Vagina (tissue), 2 donors: Measurements from ENCODE around the gene CD6.

Experiments
- CTCF ChIP-seq, 3 experiments: fragments of 450-650 bp in 2 of 3; fragments of 200-600 bp in 1 of 3; sonication (generic) in 1 of 3; IDR thresholded peaks; one replicate each; pipeline ENCODE4 v1.5.1; 2017 to 2019; ENCODE audit warnings: antibody characterized with exemption in 3 of 3, mild to moderate bottlenecking in 2 of 3, moderate library complexity in 2 of 3
- POLR2A ChIP-seq, 2 donors: fragments of 450-650 bp; IDR thresholded peaks; one replicate each; pipeline ENCODE4 v1.6.1; 2017; ENCODE audit warnings: antibody characterized with exemption in 2 of 2, mild to moderate bottlenecking in 2 of 2, moderate library complexity in 2 of 2
- POLR2AphosphoS5 ChIP-seq, 2 donors: sonication (generic); formaldehyde crosslinking; IDR thresholded peaks; one replicate each; pipeline ENCODE4 v1.9.0; 2017; ENCODE audit warnings: antibody characterized with exemption in 2 of 2, mild to moderate bottlenecking in 2 of 2, low read depth in 1 of 2; ENCODE audit not compliant: insufficient read depth in 1 of 2

- TF ChIP-seq CTCF (IDR thresholded peaks at IDR 0.05) (no peak), POLR2AphosphoS5 (IDR thresholded peaks at IDR 0.05; ENCODE audit: insufficient read depth in 1 of 2, low read depth in 1 of 2) (no peak), POLR2A (IDR thresholded peaks at IDR 0.05) (no peak)
Measured at GRCh38 chr11:61037441-61038093, 66.1 kb downstream of the CD6 start.
